Stimulated activated CD4-positive, alpha-beta T cell treated with anti-CD3 and anti-CD28 coated beads, Interleukin-4, amount 100 ng/mL, for 24 hours (primary cell): ENCODE results near the gene ROCK2.
"Not testable (repeated sequence)": the region's sequence is repeated elsewhere in the genome, so short reads cannot be mapped to it uniquely, and the experiment has no call there.

Experiments used
- DNase-seq: peaks from one replicate; pipeline ENCODE4 v3.0.0-alpha.2; 2020

Gene ROCK2

DNA sequence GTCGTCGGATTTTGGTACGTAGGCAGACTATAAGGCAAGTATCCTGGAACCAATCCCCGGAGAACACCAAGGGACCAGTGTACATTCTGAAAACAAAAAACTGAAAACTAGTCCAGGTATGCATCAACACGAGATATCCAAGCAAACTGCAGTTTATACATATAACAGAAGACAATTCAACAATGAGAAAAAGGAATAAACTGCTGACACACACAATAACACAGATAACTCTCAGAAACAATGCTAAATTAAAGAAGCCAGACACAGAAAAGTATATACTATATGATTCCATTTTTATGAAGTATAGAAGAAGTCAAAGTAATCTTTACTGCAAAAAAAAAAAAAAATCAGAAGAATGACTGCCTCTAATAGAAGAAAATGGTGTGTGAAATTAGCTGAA, 5.9 kb downstream of the ROCK2 start:
- DNase-seq, result no peak

GRCh38 chr2:11337909-11338308, 6.5 kb downstream of the ROCK2 start:
- DNase-seq, result no peak

DNA sequence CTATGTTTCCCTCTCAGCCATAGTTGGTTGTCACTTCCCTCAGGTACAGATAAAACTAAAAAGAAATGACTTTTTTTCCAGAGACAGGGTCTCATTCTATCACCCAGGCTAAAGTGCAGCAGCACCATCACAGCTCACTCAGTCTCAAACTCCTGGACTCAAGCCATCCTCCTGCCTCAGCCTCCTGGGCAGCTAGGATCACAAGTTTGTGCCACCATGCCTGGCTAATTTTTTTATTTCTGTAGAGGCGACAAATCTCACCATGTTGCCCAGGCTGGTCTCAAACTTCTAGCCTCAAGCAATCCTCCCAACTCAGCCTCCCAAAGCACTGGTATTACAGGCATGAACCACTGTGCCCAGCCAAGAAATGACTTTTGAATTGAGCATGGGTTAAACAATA, 8.2 kb downstream of the ROCK2 start:
- DNase-seq, result no peak

DNA sequence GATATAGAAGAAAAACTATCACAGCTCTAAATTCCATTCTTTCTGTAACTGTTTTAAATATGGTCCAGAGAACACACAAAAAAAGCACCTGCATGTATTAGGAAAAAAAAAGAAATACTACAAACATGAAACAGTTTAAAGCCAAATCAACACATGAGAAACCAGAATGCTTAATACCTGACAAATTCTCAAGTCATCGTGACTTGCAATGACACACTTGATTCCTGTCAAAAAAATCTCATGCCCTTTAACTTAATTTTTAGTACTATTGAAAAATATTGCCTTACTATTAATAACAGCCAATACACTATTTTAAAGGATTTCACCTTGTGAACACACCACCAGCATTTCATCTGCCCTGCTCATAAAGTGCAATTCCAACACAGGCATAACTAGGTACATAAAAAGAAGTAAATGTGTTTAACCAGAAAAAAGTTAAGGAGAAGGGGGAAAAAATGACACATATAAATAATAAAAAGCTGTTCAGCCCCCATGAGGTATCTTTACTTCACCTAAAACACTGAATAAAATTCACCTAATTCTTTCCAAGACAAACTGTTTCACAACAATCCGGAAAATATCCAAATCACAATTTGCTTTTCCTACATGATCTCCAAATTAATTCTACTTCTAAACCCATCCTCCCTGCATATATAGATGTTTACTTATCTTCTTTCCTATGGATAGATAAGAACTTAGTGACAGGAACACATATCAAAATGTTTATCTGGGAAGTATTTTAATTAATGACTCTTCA, 10.8 kb downstream of the ROCK2 start:
- no peak for DNase-seq

DNA sequence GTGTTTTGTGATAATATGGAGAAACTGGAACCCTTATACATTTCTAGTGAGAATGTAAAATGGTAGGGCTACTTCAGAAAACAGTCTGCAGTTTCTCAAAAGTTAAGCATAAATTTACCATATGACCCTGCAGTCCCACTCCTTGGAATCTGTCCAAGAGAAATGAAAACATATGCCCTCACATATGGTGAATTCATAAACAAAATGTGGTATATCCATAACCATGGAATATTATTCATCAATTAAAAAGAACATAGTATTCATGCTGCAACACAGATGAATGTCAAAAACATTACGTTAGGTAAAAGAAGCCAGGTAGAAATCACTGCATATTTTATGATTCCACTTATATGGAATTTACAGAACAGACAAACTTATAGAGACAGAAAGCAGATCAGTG, 11.8 kb downstream of the ROCK2 start:
- DNase-seq, result no peak

DNA sequence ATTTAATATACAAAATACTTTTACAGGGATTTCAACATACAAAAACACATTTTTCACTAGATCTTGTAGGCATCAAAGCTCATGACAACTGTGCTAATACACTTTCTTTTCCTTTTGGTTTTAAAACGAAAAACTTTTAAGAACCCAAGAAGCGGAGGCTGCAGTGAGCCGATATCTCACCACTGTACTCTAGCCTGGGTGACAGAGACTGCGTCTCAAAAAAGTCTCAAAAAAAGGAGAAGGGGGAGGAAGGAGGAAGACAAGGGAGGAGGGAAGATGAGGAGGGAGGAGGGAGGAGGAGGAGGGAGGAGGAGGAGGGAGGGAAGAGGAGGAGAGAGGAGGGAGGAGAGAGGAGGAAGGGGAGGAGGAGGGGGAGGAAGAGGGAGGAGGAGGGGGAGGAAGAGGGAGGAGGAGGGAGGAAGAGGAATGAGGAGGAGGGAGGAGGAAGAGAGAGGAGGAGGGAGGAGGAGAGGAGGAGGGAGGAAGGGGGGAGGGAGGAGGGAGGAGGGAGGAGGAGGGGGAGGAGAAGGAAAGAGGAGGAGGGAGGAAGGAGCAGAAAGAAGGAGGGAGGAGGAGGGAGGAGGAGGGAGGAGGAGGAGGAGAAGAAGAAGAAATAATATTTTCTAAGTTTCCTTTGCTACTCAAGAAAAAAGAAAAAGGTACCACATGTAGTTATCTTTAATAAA, 13.8 kb downstream of the ROCK2 start:
- DNase-seq, result no peak

- no peak for DNase-seq
Observed at GRCh38 chr2:11329776-11330175, 14.7 kb downstream of the ROCK2 start.

DNA sequence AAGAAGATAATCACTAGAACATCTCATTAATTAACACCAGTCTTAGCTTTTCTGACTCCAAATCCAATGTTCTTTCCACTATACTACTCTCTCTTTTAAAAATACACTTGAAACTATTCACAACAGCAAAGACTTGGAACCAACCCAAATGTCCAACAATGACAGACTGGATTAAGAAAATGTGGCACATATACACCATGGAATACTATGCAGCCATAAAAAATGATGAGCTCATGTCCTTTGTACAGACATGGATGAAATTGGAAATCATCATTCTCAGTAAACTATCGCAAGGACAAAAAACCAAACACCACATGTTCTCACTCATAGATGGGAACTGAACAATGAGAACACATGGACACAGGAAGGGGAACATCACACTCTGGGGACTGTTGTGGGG, 15.9 kb downstream of the ROCK2 start:
- DNase-seq, result not testable (repeated sequence)

DNA sequence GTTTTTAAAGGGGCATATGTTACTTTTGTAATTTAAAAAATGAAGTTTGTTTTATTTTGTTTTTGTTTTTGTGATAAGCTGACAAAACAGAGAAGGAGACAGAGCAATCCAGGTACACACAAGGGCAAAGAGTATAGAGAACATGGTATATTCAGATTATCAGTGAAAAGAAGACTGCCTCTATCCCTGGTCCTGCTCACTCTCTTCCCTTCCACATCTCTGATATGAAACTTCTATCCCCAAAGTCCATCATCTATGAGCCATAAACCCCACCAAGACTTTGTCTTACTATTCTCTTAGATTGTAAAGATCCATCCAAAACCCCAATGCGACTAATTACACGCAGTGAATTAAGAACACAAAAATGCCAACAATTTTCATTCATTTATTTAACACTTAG, 16.6 kb downstream of the ROCK2 start:
- DNase-seq, result no peak

DNA sequence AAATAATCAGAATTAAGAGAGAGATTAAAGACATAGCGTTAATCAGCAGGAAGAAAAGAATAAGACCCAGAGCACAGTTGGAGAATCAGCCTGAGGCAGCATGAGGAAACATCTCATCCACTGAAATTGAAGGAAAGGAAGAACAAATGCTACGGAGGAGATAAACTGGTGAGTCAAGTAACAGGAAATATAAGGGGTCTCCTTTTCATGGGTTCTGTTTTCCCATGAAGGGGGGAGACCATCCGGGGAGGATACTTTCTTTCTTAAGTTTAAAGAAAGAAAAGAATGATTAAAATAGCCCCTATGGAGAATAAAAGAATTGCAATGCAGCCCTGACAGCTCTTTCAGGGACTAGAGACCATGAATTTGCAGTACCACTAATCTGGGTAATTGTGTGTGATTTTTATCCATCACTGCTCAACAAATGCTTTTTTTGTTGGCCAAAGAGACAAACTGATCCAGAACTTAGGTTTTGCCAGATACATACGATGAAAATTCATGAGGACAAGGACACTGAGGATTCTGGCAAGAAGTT, 17.7 kb downstream of the ROCK2 start:
- no peak for DNase-seq

GRCh38 chr2:11325961-11326676, 18.3 kb downstream of the ROCK2 start:
- DNase-seq, result no peak

- DNase-seq, result no peak
Observed at GRCh38 chr2:11321847-11322246, 22.6 kb downstream of the ROCK2 start.

- DNase-seq, result no peak
Observed at GRCh38 chr2:11320698-11321492, 23.5 kb downstream of the ROCK2 start.

- DNase-seq, result no peak
Observed at GRCh38 chr2:11319939-11320338, 24.5 kb downstream of the ROCK2 start.

GRCh38 chr2:11315074-11315705, 29.2 kb downstream of the ROCK2 start:
- DNase-seq, result no peak

DNA sequence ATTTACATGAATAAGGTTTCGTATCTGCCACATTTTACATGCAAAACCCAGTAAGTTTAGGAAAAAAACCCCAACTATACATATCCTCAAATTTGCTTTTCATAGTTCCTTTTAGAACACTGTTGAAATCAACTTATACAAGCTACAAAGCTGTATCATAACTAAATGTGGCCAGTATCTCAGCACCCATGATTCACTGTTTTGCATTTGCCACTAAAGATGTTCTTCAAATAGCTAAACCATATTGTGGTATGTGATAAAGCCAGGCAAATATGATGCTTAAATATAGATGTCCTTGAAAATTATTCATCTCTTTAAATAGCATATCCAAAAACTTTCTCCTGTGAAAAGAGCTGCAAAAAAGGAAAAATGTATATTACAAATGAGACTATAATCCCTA, 29.9 kb downstream of the ROCK2 start:
- no peak for DNase-seq

GRCh38 chr2:11312770-11313471, 31.5 kb downstream of the ROCK2 start:
- no peak for DNase-seq

DNA sequence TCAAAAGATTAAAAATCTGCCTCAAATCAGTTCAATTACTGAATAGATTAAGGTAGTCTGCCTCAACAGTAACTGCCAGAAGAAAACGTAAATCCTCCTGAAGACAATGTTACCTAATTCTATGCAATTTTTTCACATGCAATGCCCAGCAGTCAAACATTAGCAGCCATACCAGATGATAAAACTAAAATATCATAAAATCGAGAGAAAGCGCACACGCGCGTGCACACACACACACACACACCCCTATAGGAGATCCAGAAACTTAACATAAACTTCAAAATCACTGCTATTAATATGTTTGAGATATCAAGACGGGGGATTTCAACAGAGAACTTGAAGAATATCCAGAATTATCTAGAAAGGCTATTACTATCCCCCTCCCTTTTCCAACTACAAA, 32.9 kb downstream of the ROCK2 start:
- no peak for DNase-seq

GRCh38 chr2:11310212-11310611, 34.2 kb downstream of the ROCK2 start:
- DNase-seq, result no peak

DNA sequence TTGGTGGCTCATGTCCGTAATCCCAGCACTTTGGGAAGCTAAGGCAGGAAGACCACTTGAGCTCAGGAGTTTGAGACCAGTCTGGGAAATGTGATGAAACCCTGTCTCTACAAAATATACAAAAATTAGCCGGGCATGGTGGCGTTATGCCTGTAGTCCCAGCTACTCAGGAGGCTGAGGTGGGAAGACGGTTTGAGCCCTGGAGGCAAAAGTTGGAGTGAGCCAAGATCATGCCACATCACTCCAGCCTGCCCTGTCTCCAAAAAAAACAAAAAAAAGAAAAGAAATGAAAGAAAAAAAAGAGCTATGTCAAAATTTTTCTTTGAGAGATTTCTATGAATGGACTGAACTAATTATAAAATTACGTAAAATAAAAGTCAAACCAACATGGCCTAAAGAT, 34.7 kb downstream of the ROCK2 start:
- DNase-seq, result no peak

DNA sequence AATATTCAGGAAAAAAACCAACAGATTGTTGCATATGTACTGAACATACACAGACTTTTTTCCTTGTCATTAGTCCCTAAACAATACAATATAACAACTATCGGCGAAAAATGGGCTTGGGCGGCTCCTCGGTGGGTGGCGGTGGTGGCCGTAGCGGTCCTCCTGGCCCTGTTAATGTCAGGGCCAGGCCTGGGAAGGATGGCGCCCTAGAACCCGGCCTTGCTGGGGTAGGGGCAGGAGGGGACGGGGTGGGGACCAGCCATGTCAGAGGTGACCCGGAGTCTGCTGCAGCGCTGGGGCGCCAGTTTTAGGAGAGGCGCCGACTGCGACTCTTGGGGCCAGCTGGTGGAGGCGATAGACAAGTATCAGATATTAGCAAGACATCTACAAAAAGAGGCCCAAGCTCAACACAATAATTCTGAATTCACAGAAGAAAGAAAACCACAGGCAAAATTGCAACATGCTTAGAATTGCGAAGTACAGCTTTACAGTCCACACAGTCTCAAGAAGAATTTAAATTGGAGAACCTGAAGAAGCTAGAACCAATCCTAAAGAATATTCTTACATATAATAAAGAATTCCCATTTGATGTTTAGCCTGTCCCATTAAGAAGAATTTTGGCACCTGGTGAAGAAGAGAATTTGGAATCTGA, 36.5 kb downstream of the ROCK2 start:
- no peak for DNase-seq
